Endothelial cell of umbilical vein (primary cell): Measurements from ENCODE around the gene ANKS1A. TPM values are rescaled to one million over a fixed set of nuclear protein-coding genes. Genes with fewer than 3 reads are reported as not detected.

Source experiments
- BruUV-seq: library from RNA; stranded (reverse); fragments of 400-500 nt; replicated peaks from 2 replicates; lab custom pipeline; 2021; lab: Mats Ljungman, UMichigan
- CTCF ChIA-PET: fragments of 300-600, 350-600 bp; sonication (Branson Sonifier 250); formaldehyde crosslinking; loops from one replicate; lab custom pipeline; 2021; ENCODE audit warnings: antibody characterized with exemption, inconsistent platforms; lab: Charles Lee
- POLR2A ChIA-PET: fragments of 300-600, 350-600 bp; sonication (Branson Sonifier 250); formaldehyde crosslinking; loops from one replicate; lab custom pipeline; 2021; ENCODE audit warnings: antibody characterized with exemption, inconsistent platforms; lab: Charles Lee
- DNase-seq: peaks from one replicate; pipeline ENCODE4 v3.0.0-alpha.2; 2011; ENCODE audit warnings: low read depth, low spot score
- FAIRE-seq: peaks from 2 replicates; lab custom pipeline; 2011; peaks lifted over from hg19 to GRCh38; lab: Jason Lieb, UNC
- H2AFZ ChIP-seq: 2 replicates; pipeline ENCODE4 v1.6.0; 2012; ENCODE audit warnings: low read depth, low read length, control low read depth, inconsistent platforms
- H3K27ac ChIP-seq: 2 replicates; pipeline ENCODE4 v1.5.1; 2011; ENCODE audit warnings: low read depth, mild to moderate bottlenecking, control low read depth, low read length, moderate library complexity; ENCODE audit not compliant: insufficient read depth
- H3K27me3 ChIP-seq, 2 experiments: 2 replicates each; pipeline versions ENCODE4 v1.6.0 to v1.6.1; 2011; ENCODE audit warnings: low read length in 2 of 2, mixed read lengths in 1 of 2; ENCODE audit not compliant: control insufficient read depth in 2 of 2, insufficient read depth in 2 of 2
- H3K36me3 ChIP-seq, 2 experiments: 2 replicates in 1 of 2; 3 replicates in 1 of 2; pipeline ENCODE4 v1.5.1; 2011; ENCODE audit warnings: low read length in 2 of 2, mild to moderate bottlenecking in 1 of 2, moderate library complexity in 1 of 2; ENCODE audit not compliant: control insufficient read depth in 2 of 2, insufficient read depth in 2 of 2; ENCODE audit errors: extremely low read depth in 1 of 2
- H3K4me1 ChIP-seq: 3 replicates; pipeline ENCODE4 v1.5.1; 2011; ENCODE audit warnings: mild to moderate bottlenecking, low read length; ENCODE audit not compliant: control insufficient read depth, insufficient read depth; ENCODE audit errors: extremely low read depth
- H3K4me2 ChIP-seq: 2 replicates; pipeline ENCODE4 v1.6.1; 2011; ENCODE audit warnings: low read length, control low read depth, mixed read lengths; ENCODE audit not compliant: insufficient read depth
- H3K4me3 ChIP-seq, 3 experiments: fragments of 200-600 bp in 1 of 3; sonication (generic), shearing (Covaris generic) in 1 of 3; replicated peaks in 1 of 3; 2 replicates each; pipeline ENCODE4 v1.5.1; 2011 to 2016; ENCODE audit warnings: control low read depth in 3 of 3, low read length in 3 of 3, mild to moderate bottlenecking in 2 of 3, inconsistent platforms in 1 of 3, low read depth in 1 of 3, moderate library complexity in 1 of 3; ENCODE audit not compliant: insufficient read depth in 1 of 3
- H3K79me2 ChIP-seq: 2 replicates; pipeline ENCODE4 v1.6.0; 2012; ENCODE audit warnings: low read length, inconsistent platforms; ENCODE audit not compliant: control insufficient read depth, insufficient read depth
- H3K9ac ChIP-seq: replicated peaks from 2 replicates; pipeline ENCODE3; 2011; ENCODE audit warnings: low read length, control low read depth; ENCODE audit not compliant: insufficient read depth; ENCODE audit errors: extremely low read depth
- H3K9me1 ChIP-seq: replicated peaks from 3 replicates; pipeline ENCODE4 v1.6.0; 2011; ENCODE audit warnings: mild to moderate bottlenecking, low read length; ENCODE audit not compliant: control insufficient read depth, insufficient read depth; ENCODE audit errors: extremely low read depth
- H3K9me3 ChIP-seq: replicated peaks from 2 replicates; pipeline ENCODE4 v1.5.1; 2012; ENCODE audit warnings: low read length, inconsistent platforms; ENCODE audit not compliant: control insufficient read depth, insufficient read depth
- H4K20me1 ChIP-seq: replicated peaks from 2 replicates; pipeline ENCODE3; 2011; ENCODE audit warnings: mild to moderate bottlenecking, low read length; ENCODE audit not compliant: control insufficient read depth, insufficient read depth; ENCODE audit errors: extremely low read depth
- CTCF ChIP-seq, 2 donors: IDR thresholded peaks; 1 replicate in 1 of 2; 2 replicates in 1 of 2; pipeline ENCODE4 v1.5.1; 2011; ENCODE audit warnings: low read length in 2 of 2, mild to moderate bottlenecking in 2 of 2, moderate library complexity in 2 of 2, control low read depth in 1 of 2, inconsistent platforms in 1 of 2, low read depth in 1 of 2; ENCODE audit not compliant: insufficient read depth in 1 of 2; ENCODE audit errors: extremely low read depth in 1 of 2
- EZH2 ChIP-seq: IDR thresholded peaks from 2 replicates; pipeline ENCODE4 v1.6.1; 2012; ENCODE audit warnings: borderline replicate concordance, low read depth, mild to moderate bottlenecking, moderate library complexity, low read length, inconsistent platforms; ENCODE audit not compliant: severe bottlenecking
- FOS ChIP-seq: IDR thresholded peaks from 2 replicates; pipeline ENCODE4 v1.6.1; 2011; ENCODE audit warnings: mild to moderate bottlenecking, low read length, moderate library complexity, borderline replicate concordance; ENCODE audit not compliant: insufficient read depth
- GATA2 ChIP-seq: IDR thresholded peaks from 2 replicates; pipeline ENCODE4 v1.7.0; 2011; ENCODE audit warnings: low read depth, mild to moderate bottlenecking, moderate library complexity, mixed read lengths, low read length; ENCODE audit not compliant: insufficient read length, insufficient read depth
- JUN ChIP-seq: IDR thresholded peaks from 2 replicates; pipeline ENCODE4 v1.6.1; 2011; ENCODE audit warnings: borderline replicate concordance, low read depth; ENCODE audit not compliant: insufficient read length, insufficient read depth
- MAX ChIP-seq: IDR thresholded peaks from 2 replicates; pipeline ENCODE4 v1.6.1; 2011; ENCODE audit not compliant: insufficient read depth, insufficient read length
- MYC ChIP-seq: IDR thresholded peaks from one replicate; pipeline ENCODE4 v1.6.1; 2011; ENCODE audit warnings: mild to moderate bottlenecking, low read depth, low read length
- POLR2A ChIP-seq: IDR thresholded peaks from 2 replicates; pipeline ENCODE4 v1.6.1; 2012; ENCODE audit warnings: low read depth, mild to moderate bottlenecking, control low read depth, low read length
- POLR2AphosphoS5 ChIP-seq: IDR thresholded peaks from 2 replicates; pipeline ENCODE4 v1.6.1; 2012; ENCODE audit warnings: low read depth, mild to moderate bottlenecking, control low read depth, low read length, moderate library complexity; ENCODE audit not compliant: insufficient read depth
- dilution Hi-C: fragments of 300-500 bp; cut with MboI; formaldehyde crosslinking; loops from one replicate; pipeline ENCODE4 v1.15.0; 2019; ENCODE audit warnings: low sequenced_read_pairs; ENCODE audit not compliant: extremely low pct_ligation_motif_present
- intact Hi-C: fragments of 100-400 bp; cut with micrococcal nuclease; formaldehyde crosslinking; loops from one replicate; pipeline ENCODE4 v1.10.0; 2022
- polyA plus RNA-seq, 4 experiments: library from polyadenylated mRNA; depleted of rRNA in 3 of 4; stranded (reverse) in 3 of 4; unstranded in 1 of 4; fragments of >200 nt; gene quantifications; 2 replicates each; pipeline versions ENCODE4 v1.2.1 to v1.2.3, GENCODE V29; 2011 to 2012; ENCODE audit warnings: missing spikeins in 1 of 4
- total RNA-seq: library from RNA; stranded (reverse); gene quantifications from 2 replicates; pipeline ENCODE4 v1.2.3, GENCODE V29; 2021

Gene ANKS1A
- total and polyA plus RNA-seq, 2 donors (not counting 3 experiments of a cell fraction or from before 2014, with no cell fraction given) = 8.9 to 26.1 TPM

GRCh38 chr6:34919651-34920050 lies 30.6 kb downstream of the ANKS1A start:
- Histone ChIP-seq H3K27ac (peak overlapping the region; percentile 74), H3K4me3 (no peak overlapping the region), H3K79me2 (no peaks in the 10 kb centered on the region), H3K9me1 (no peaks in the 10 kb centered on the region), H3K9me3 (no peaks in the 10 kb centered on the region), H3K27me3 (no peaks in the 10 kb centered on the region), H4K20me1 (no peaks in the 10 kb centered on the region), H3K4me2 (peak overlapping the region; percentile 48), H2AFZ (no peak overlapping the region), H3K9ac (no peak overlapping the region), H3K4me1 (peaks cover 8% of the 10 kb centered on the region), H3K36me3 (no peaks in the 10 kb centered on the region)
- dilution Hi-C loops (no loop called here), intact Hi-C loops (no loop called here)
- BruUV-seq = no TSS peak
- POLR2A ChIA-PET = no interaction called here
- peak; percentile 58 for DNase-seq
- CTCF ChIA-PET = interaction anchor here (0.9 kb wide), 1 partner anchor 22 kb away, joined by 4 read pairs; no protein-coding TSS in a partner anchor
- TF ChIP-seq FOS (peak; percentile 65), POLR2AphosphoS5 (peak; percentile 49), JUN (peak; percentile 76), EZH2 (no peak)
- peak; percentile 47 for FAIRE-seq

GRCh38 chr6:34920097-34920496 lies 31.0 kb downstream of the ANKS1A start:
- Histone ChIP-seq H3K9ac (no peak overlapping the region), H3K4me3 (no peak overlapping the region), H3K27ac (peak overlapping the region; percentile 34), H4K20me1 (no peaks in the 10 kb centered on the region), H3K36me3 (no peaks in the 10 kb centered on the region), H3K4me1 (peaks cover 6% of the 10 kb centered on the region), H3K27me3 (no peaks in the 10 kb centered on the region), H3K79me2 (no peaks in the 10 kb centered on the region), H2AFZ (no peak overlapping the region), H3K9me3 (no peaks in the 10 kb centered on the region), H3K9me1 (no peaks in the 10 kb centered on the region), H3K4me2 (no peak overlapping the region)
- dilution Hi-C loops = no loop called here
- ChIA-PET CTCF (interaction anchor here (0.9 kb wide), 1 partner anchor 22 kb away, joined by 4 read pairs; no protein-coding TSS in a partner anchor), POLR2A (no interaction called here)
- no TSS peak for BruUV-seq
- no peak for TF ChIP-seq MYC
- no peak for TF ChIP-seq CTCF (IDR thresholded peaks at IDR 0.05; ENCODE audit: extremely low read depth in 1 of 2, insufficient read depth in 1 of 2, low read depth in 1 of 2, low read length in 2 of 2)
- TF ChIP-seq POLR2AphosphoS5 = no peak
- no peak for TF ChIP-seq GATA2
- TF ChIP-seq EZH2 = no peak
- TF ChIP-seq JUN = no peak
- no peak for TF ChIP-seq FOS
- TF ChIP-seq MAX = no peak
- TF ChIP-seq POLR2A = no peak
- DNase-seq (no peak), FAIRE-seq (no peak)
- intact Hi-C loops = no loop called here
